ENCODE results near the gene FAM110C.
"Not testable (repeated sequence)": the region's sequence is repeated elsewhere in the genome, so short reads cannot be mapped to it uniquely, and the experiment has no call there.

Gene FAM110C

GRCh38 chr2:46471-47345 lies at the start of gene FAM110C:
Gene FAM110C (minus strand): TSS chr2:46505. CDS start chr2:46385, 120 bp downstream.
- peak; percentile 14 for DNase-seq

- DNase-seq = no peak
These were observed 46.0 kb upstream of the FAM110C start for GRCh38 chr2:92326-92725.

GRCh38 chr2:90645-91312 lies 44.5 kb upstream of the FAM110C start:
- no peak for DNase-seq

- no peak for DNase-seq
These were observed 39.5 kb upstream of the FAM110C start for GRCh38 chr2:85761-86160.

GRCh38 chr2:84121-84520 lies 37.8 kb upstream of the FAM110C start:
- DNase-seq = peak; percentile 2

GRCh38 chr2:80971-81736 lies 34.8 kb upstream of the FAM110C start:
- DNase-seq = no peak

GRCh38 chr2:80378-80777 lies 34.1 kb upstream of the FAM110C start:
- DNase-seq = no peak

- no peak for DNase-seq
These were observed 25.2 kb upstream of the FAM110C start for GRCh38 chr2:71309-72035.

GRCh38 chr2:69366-70344 lies 23.4 kb upstream of the FAM110C start:
- DNase-seq = no peak

GRCh38 chr2:68637-69036 lies 22.3 kb upstream of the FAM110C start:
- not testable (repeated sequence) for DNase-seq

- no peak for DNase-seq
These were observed 20.5 kb upstream of the FAM110C start for GRCh38 chr2:66853-67252.

- DNase-seq = no peak
These were observed 18.8 kb upstream of the FAM110C start for GRCh38 chr2:65121-65520.

GRCh38 chr2:55587-56448 lies 9.5 kb upstream of the FAM110C start:
- DNase-seq = no peak

- no peak for DNase-seq
These were observed 5.3 kb upstream of the FAM110C start for GRCh38 chr2:51613-52012.

GRCh38 chr2:47737-48136 lies 1.4 kb upstream of the FAM110C start:
- no peak for DNase-seq

GRCh38 chr2:47346-47725 lies 1.0 kb upstream of the FAM110C start:
- DNase-seq = no peak

- no peak for DNase-seq
These were observed 204 bp downstream of the FAM110C start for GRCh38 chr2:46131-46470.

- DNase-seq = peak; percentile 9
These were observed 769 bp downstream of the FAM110C start for GRCh38 chr2:45342-46130.

- no peak for DNase-seq
These were observed 1.5 kb downstream of the FAM110C start for GRCh38 chr2:44748-45341.
